ENCODE results near the gene PREX1. TPM values are rescaled to one million over a fixed set of nuclear protein-coding genes. Genes with fewer than 3 reads are reported as not detected.

The PREX1 gene
- total RNA-seq, 1 experiment from 2014 or later: 36.0 TPM

DNA sequence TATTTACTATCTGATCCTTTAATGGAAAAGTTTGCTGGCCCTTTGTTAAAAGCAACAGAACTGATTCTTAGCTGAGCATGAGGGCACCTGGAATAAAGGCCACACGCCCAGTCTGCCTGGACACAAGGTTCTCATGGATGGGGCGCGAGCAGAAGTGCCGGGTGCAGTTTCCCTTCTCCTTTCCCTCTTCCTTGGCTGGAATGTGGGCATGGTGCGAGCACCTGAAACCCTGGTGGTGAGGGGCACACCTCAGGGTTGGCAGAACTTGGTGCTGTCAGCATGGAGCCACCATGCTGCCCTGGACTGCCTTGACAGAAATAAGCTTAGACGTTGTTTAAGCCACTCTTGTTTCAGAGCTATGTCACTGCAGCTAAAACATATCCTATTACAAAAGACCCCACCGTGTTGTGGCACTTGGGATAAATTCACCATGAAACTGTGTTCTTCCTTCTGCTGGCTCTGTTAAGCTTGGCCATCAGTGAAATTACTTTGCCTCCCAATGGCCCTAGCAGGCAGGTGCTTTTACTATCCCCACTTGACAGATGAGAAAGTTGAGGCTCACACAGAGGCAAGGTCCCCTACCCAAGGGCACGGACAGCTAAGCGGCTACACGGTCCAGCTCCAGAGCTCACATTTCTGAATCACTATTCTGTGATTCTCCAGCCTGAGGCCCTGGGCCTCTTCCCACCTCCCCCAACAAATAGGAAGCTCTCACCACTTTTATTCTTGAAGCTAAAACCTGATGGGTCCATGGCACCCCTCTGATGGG, 115.9 kb downstream of the PREX1 start:
- DNase-seq: no peak

DNA sequence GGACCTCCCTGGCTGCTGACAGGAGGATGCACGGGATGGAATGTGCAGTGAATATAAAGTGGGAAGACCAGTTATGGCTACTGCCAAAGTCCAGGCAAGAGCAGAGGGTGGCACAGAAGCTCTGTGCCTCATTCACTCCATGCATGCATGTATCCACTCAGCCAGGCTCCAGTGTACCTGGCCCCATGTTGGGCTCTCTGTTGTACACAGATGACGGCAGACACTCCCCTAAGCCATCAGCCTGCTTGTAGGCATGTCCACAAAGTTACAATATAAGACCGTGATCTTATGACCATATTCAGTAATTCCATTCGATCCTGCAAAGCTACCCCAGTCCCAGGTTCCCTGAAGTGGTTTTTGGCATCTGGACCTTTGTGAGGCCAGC, 116.8 kb downstream of the PREX1 start:
- H3K27me3 ChIP-seq (ENCODE audit: control insufficient read depth, insufficient read depth, low read length): no peaks in the 10 kb centered on the region
- DNase-seq: no peak
- H3K4me3 ChIP-seq (ENCODE audit: insufficient read depth, low read depth, low read length): no peak overlapping the region
- H3K36me3 ChIP-seq (replicated peaks; ENCODE audit: control insufficient read depth, insufficient read depth, low read length): no peaks in the 10 kb centered on the region

More for the DNA sequence above, 115.9 kb downstream of the PREX1 start:
- Histone ChIP-seq H3K4me3 (ENCODE audit: insufficient read depth, low read depth, low read length) (no peak overlapping the region), H3K27me3 (ENCODE audit: control insufficient read depth, insufficient read depth, low read length) (no peaks in the 10 kb centered on the region), H3K36me3 (replicated peaks; ENCODE audit: control insufficient read depth, insufficient read depth, low read length) (no peaks in the 10 kb centered on the region)

DNA sequence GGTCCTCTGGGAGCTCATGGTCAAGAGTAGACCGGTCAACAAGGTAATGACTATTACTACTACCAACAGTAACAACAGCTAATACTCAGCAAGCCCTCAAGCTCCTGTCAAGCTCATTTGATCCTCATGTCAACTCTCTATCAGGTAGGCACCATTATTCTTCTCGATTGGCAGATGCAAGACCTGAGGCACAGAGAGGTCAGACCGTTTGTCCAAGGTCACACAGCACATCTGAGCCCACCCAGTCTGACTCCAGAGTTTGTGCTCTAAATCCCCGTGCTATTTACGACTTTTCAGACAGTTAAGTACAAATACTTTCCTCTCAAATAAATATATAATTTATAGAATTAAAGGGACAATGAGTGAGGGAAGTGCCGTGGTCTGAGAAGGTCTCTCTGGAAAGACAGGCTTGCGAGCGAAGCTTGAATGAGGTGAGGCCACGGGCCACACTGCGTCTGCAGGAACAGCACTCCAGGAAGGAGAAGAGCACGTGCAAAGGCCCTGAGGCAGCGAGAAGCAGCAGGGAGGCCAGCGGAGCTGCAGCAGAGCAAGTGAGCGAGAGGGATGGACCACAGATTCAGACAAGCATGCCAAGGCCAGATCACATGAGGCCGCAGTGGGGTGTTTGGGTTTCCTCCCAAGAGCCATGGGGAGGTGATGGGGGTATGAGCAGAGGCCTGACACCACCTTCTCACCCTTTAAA, 117.3 kb downstream of the PREX1 start:
- Histone ChIP-seq H3K36me3 (replicated peaks; ENCODE audit: control insufficient read depth, insufficient read depth, low read length) (no peaks in the 10 kb centered on the region), H3K27me3 (ENCODE audit: control insufficient read depth, insufficient read depth, low read length) (no peaks in the 10 kb centered on the region), H3K4me3 (ENCODE audit: insufficient read depth, low read depth, low read length) (no peak overlapping the region)
- DNase-seq: no peak

DNA sequence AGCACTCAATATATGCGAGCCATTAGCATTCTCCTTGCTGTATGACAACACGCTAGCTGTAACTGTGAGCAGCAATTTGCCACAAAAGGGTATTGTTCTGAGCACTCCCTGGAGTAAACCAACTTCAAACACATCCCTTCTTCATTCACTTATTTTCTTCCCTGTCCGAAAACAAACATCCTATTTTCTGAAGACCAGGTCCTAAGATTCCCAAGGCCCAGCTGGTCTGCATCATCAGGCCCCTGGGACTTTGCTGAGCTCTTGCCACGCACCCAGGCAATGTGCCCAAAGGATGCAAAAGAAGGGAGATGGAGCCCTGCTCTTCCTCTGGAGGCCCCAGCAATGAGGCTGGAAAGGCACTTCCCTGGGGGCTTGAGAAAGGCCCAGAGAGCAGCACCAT, 118.1 kb downstream of the PREX1 start:
- DNase-seq: no peak
- Histone ChIP-seq H3K36me3 (replicated peaks; ENCODE audit: control insufficient read depth, insufficient read depth, low read length) (no peaks in the 10 kb centered on the region), H3K27me3 (ENCODE audit: control insufficient read depth, insufficient read depth, low read length) (no peaks in the 10 kb centered on the region), H3K4me3 (ENCODE audit: insufficient read depth, low read depth, low read length) (no peak overlapping the region)

DNA sequence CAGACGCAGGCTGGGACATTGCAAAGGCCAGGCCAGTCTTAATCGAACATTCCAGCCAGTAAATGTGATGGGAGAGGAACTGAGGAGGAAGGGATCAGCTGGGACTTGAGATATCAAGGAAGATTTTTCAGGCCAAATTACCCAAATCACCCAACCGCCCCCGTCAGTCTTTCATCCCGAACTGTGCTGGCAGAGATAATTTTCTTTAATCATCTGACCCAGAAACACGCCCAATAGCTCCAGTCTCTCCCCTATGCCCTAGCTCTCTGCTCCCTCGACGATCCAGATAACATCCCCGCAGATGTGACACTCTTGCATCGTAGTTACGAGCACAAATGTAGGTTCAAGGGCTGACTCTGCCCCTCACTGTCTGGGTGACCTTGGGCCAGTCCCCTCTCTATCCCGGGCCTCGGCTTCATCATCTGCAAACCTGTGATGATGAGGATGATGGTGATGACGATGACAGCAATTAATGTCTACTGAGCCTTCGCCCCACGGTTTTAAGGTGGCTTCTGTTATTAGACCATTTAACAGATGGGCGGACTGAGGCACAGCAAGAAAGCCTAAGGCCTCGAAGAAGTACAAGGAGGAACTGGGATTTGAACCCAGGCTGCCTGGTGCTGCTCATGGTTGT, 118.6 kb downstream of the PREX1 start:
- no peaks in the 10 kb centered on the region for H3K36me3 ChIP-seq (replicated peaks; ENCODE audit: control insufficient read depth, insufficient read depth, low read length)
- no peaks in the 10 kb centered on the region for H3K27me3 ChIP-seq (ENCODE audit: control insufficient read depth, insufficient read depth, low read length)

DNA sequence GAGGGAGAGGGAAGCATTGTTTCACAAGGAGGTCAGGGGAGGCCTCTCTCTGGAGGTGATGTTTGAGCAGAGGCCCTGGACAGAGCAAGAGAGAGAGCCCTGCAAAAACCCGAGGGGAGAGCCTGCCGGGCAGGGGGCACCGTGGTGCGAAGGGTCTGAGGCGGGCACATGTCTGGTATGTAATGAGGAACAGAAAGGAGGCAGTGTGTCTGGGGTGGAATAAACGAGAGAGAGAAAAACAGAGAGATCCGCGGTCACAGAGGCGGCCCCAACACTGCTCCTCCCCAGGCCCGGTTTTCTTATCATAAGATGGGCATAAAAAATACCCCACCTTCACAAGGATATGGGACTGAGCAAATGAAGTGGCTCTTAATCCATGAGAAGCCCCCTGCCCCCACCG, 119.2 kb downstream of the PREX1 start:
- DNase-seq: no peak
- H3K4me3 ChIP-seq (ENCODE audit: insufficient read depth, low read depth, low read length): no peak overlapping the region
- H3K36me3 ChIP-seq (replicated peaks; ENCODE audit: control insufficient read depth, insufficient read depth, low read length): no peaks in the 10 kb centered on the region
- H3K27me3 ChIP-seq (ENCODE audit: control insufficient read depth, insufficient read depth, low read length): no peaks in the 10 kb centered on the region

More for the DNA sequence above, 118.6 kb downstream of the PREX1 start:
- H3K4me3 ChIP-seq (ENCODE audit: insufficient read depth, low read depth, low read length): no peak overlapping the region
- no peak for DNase-seq

DNA sequence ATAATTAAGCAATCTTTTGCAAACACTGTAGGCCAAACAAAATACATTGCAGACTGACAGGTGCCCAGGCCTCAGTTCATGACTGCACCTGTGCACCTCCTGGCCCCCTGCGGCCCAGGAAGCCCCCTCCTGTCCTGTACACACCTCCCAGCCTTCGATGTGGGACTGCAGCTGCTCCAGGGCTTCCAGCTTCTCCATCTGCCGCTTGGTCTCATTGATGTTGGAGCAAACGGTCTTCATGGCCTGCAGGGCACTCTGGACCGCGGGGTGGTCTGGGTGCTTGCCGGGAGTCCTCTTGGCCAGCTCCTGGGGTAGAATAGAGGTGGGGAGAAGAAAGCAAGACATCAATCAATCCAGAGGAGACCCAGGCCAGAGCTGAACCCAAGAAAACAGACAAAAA, 119.7 kb downstream of the PREX1 start:
- H3K4me3 ChIP-seq (ENCODE audit: insufficient read depth, low read depth, low read length): no peak overlapping the region
- H3K36me3 ChIP-seq (replicated peaks; ENCODE audit: control insufficient read depth, insufficient read depth, low read length): no peaks in the 10 kb centered on the region
- no peaks in the 10 kb centered on the region for H3K27me3 ChIP-seq (ENCODE audit: control insufficient read depth, insufficient read depth, low read length)
- DNase-seq: no peak

DNA sequence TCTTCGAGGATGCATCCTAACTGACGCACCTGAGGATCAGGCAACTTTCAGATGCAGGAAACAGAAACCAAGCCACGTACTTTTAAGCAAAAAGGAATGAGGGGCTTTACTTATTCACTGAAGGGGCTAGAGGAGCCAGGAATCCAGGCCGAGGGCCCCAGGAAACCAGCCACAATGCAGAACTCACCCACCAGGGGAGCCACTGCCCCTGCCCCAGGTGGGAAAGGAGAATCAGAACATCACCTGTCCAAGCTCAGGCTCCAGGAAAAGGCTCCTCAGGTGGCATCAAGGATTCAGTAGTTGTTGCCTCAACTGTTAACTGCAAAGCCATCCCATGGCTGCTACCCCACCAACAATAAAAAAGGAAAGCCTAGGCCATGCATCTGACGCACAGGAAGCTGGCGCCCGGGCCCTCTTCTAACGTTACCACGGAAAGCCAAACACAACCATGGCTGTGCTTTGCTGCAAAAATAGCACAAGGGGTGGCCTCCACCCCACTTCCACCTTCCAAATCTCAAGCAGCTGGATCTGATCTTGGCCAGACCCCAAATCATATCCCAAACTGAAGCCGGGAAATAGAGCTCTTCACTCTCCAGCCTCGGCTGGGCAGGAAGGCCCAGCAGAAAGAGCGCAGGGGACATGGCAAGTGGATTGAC, 121.0 kb downstream of the PREX1 start:
- Histone ChIP-seq H3K4me3 (ENCODE audit: insufficient read depth, low read depth, low read length) (no peak overlapping the region), H3K27me3 (ENCODE audit: control insufficient read depth, insufficient read depth, low read length) (no peaks in the 10 kb centered on the region), H3K36me3 (replicated peaks; ENCODE audit: control insufficient read depth, insufficient read depth, low read length) (no peaks in the 10 kb centered on the region)
- DNase-seq: peak; percentile 63

DNA sequence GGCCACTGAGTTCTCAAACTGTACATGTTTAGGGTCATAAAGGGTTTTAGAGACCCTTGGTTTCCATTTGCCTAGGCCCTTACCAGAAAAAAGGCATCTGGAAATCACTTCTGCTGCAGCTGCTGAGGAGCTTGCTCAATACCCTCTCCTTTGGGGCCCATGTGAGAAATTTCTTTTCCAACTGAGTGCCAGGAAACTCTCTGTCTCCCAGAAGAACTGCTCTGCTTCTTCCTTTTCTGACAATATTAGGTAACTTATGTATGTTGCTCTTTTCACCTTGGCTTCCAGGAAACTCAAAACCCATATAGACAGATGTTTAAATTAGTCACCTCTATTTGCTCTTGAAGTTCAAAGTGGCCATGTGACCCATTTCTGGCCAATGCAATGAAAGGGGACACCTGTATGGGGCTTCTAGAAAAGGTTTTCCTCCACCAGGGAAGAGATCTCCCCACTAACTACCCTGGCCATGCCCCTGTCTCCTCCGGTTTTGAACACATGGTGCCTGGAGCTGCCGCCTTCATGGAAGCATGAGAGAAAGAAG, 121.6 kb downstream of the PREX1 start:
- no peaks in the 10 kb centered on the region for H3K36me3 ChIP-seq (replicated peaks; ENCODE audit: control insufficient read depth, insufficient read depth, low read length)
- no peak for DNase-seq
- H3K4me3 ChIP-seq (ENCODE audit: insufficient read depth, low read depth, low read length): no peak overlapping the region
- H3K27me3 ChIP-seq (ENCODE audit: control insufficient read depth, insufficient read depth, low read length): no peaks in the 10 kb centered on the region

DNA sequence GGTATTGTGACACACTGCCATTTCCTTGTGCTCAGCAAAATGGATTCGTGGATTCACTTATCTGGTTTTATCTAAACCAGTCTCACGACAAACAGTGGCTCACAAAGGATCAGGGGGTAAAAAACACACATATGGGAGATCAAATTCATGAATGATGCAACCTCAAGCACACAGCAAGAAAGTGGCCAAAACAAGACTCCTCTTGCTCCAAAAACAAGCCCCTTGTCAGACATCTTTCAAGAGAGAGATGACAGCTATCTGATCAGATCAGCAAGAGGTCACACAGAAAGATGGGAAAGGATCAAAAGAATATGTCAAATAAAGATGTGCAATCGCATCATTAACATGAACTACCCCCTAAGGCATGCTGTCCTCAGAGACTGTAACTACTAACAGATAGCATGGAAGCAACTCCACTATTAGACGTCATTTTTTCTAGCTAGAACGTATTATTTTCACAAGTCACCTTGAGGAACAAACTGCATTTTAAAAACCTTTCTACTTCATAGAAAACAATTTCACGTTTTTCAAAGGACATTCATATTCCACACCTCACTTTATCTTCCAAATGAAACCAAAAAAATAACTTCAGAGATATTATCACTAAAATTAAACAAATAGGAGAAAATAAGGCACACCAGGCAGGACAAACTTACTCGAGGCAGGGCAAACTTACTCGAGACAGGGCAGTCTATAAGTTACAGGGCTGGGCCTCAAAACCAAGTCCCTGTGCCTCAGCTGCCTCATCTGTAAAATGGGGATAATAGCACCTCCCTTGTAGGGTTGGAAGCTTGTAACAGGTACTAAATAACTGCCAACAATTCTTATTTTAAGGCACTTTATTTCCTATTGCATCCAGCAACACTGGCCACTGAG, 122.3 kb downstream of the PREX1 start:
- no peak for DNase-seq
- H3K4me3 ChIP-seq (ENCODE audit: insufficient read depth, low read depth, low read length): no peak overlapping the region
- H3K27me3 ChIP-seq (ENCODE audit: control insufficient read depth, insufficient read depth, low read length): no peaks in the 10 kb centered on the region
- H3K36me3 ChIP-seq (replicated peaks; ENCODE audit: control insufficient read depth, insufficient read depth, low read length): no peaks in the 10 kb centered on the region

DNA sequence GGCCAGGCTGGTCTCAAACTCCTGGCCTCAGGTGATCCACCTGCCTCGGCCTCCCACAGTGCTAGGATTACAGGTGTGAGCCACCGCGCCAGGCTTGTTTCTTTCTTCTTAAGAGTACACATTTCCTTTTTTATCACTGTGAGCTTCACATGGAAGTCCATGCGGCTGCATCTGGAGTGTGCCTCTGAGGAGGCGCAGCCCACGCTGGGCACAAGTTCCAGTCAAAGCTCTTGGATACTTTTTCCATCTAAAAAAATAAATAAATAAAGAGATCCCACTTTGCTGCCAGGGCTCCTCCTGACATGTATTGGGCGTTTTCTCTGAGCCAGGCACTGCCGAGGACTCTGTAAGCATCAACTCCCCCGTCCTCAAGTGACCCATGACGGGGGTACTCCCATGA, 123.0 kb downstream of the PREX1 start:
- Histone ChIP-seq H3K27me3 (ENCODE audit: control insufficient read depth, insufficient read depth, low read length) (no peaks in the 10 kb centered on the region), H3K4me3 (ENCODE audit: insufficient read depth, low read depth, low read length) (no peak overlapping the region), H3K36me3 (replicated peaks; ENCODE audit: control insufficient read depth, insufficient read depth, low read length) (no peaks in the 10 kb centered on the region)
- no peak for DNase-seq

DNA sequence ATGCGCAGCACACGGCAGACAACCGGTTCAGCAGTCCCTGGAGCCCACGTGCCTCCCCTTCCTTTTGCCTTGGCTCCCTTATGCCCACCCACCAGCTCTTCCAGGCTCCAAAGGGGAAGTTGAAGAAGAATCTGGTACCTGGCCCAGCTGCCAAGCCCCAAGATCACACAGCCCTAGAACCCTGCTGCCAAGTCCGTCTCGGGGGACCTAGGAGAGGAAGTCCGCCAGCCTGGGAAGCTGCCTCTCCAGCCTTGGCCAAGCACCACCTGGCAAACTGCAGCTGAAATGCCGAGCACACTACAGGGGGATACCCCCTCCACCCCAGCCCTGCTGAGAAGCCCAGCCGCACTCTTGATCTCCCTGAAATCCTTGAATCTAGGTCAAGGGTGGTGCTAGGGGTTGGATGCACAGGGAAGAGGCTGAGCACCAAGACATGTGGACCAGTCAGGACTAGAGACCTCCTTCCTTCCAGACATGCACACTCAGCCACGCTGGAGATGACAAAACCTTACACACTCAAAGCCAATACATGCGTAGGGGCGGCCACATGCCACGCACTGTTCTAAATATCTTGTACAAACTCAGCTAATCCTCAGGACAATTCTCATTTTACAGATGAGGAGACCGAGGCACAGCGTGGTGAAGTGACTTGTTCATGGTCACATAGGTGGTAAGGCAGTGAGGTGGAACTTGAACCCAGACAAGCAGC, 124.1 kb downstream of the PREX1 start:
- Histone ChIP-seq H3K4me3 (ENCODE audit: insufficient read depth, low read depth, low read length) (no peak overlapping the region), H3K27me3 (ENCODE audit: control insufficient read depth, insufficient read depth, low read length) (no peaks in the 10 kb centered on the region), H3K36me3 (replicated peaks; ENCODE audit: control insufficient read depth, insufficient read depth, low read length) (no peaks in the 10 kb centered on the region)
- no peak for DNase-seq

DNA sequence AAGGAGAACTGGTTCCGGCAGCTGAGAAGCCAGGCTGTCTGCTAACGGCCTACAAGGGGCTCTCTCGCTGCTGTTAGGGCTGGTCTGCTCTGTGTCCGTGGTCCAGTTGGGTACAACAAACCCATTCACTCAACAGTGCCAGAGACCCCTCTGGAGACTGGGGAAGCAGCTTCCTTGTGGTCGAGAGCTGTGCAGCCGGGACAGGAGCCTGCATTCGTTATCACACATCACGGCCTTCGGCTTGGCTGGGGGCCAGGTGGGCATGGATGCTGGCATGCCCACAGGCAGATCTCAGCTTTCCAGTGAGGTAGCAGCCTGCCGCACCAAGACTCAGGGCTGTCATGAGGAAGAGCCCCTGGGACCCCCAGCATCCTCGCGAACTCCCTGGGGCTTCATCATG, 124.7 kb downstream of the PREX1 start:
- no peak for DNase-seq
- no peaks in the 10 kb centered on the region for H3K36me3 ChIP-seq (replicated peaks; ENCODE audit: control insufficient read depth, insufficient read depth, low read length)
- H3K4me3 ChIP-seq (ENCODE audit: insufficient read depth, low read depth, low read length): no peak overlapping the region
- no peaks in the 10 kb centered on the region for H3K27me3 ChIP-seq (ENCODE audit: control insufficient read depth, insufficient read depth, low read length)

Data from H7 (cell line).